ENCODE measurements around the gene DAB2IP.

The DAB2IP gene

DNA sequence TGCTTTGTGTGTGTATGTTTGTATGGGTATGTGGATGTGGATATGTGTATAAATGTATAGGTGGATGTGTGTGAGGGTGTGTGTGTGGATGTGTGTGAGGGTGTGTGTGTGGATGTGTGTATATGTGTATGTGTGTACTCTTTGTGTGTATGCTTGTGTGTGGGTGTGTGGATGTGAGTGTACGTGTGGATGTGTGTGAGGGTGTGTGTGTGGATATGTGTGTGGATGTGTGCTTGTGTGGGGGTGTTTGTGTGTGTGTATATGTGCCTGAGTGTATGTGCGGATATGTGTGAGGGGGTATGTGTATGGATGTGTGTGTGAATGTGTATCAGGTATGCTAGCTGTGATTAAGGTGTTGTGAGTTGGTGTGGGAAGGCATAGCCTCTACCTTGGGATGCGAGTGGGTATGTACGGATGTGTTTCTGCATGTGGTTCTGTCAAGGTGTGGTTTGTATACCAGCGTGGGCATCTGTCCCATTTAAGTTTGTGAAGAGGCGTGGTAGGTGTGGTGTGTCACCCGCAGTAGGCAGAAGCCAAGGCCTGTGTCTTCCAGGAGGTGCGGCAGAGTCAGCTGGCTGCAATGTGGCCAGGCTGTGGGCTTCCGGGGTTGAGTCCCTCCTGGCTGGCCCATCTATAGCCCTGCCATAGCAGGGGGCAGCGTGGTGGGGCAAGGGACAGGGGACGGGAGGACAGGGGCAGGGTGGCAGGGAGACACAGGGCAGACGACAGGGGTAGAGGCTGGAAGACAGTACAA lies 155.8 kb downstream of the DAB2IP start:
- in situ Hi-C loops (cut with HindIII; ENCODE audit: low sequenced_read_pairs): no loop called here

DNA sequence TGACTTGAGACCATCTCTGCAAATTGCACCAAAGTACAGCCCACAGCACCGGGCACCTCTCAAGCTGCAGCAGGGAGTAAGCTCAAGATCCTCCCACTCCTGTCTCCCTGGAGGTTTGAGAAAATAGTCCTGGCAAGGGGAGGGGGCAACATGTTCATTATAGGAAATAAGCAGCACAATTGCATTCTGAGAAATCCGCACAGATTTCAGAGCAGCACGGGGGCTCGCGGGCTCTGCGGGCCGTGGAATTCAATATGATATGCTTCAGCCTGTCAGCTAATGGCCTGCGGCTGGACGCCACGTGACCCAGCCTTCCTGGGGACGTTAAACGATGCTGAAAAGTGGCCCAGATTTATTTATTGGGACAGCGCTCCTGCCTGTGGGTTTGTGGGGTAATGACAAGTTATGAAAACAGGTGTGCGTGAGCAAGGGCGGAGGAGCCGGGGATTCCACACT lies 156.4 kb downstream of the DAB2IP start:
- in situ Hi-C loops (cut with HindIII; ENCODE audit: low sequenced_read_pairs): no loop called here

GRCh38 chr9:121808781-121809180 lies 157.3 kb downstream of the DAB2IP start:
- in situ Hi-C loops (cut with HindIII; ENCODE audit: low sequenced_read_pairs): no loop called here

DNA sequence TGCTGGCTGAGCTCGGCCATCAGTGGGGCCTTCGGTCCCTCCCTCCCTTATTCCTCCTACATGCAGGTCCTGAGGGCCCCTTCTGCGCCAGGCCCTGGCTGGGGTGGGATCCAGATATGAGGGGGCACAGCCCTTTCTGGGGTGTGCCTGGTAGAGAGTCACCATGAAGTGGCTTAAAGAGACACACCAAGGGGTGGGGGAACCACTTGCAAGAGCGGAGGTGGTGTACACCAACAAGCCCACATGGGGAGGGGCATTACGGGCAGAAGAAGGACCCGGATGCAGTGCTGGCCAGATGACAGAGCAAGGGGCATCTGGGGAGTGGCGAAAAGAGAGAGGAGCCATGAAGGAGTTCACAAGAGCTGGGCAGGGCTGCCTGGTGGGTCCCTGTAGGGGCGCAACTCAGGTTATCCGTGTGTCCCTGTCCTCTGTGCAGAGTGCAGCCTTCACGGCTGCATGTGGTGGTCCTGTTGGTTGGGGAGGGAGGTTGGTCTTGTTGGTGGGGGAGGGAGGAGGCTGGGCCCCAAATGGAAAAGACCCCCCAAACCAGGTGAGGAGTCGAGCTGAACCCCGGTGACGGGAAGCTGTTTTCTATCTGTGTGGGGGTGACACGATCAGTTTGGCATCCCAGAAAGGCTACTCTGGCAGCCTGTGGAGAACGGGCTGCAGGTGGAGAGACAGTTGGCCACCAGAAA lies 158.1 kb downstream of the DAB2IP start:
- in situ Hi-C loops (cut with HindIII; ENCODE audit: low sequenced_read_pairs): no loop called here

GRCh38 chr9:121810489-121810888 lies 159.1 kb downstream of the DAB2IP start:
- in situ Hi-C loops (cut with HindIII; ENCODE audit: low sequenced_read_pairs): no loop called here

GRCh38 chr9:121811140-121811539 lies 159.7 kb downstream of the DAB2IP start:
- in situ Hi-C loops (cut with HindIII; ENCODE audit: low sequenced_read_pairs): no loop called here

- in situ Hi-C loops (cut with HindIII; ENCODE audit: low sequenced_read_pairs): no loop called here
These were observed 160.3 kb downstream of the DAB2IP start for GRCh38 chr9:121811751-121812150.

DNA sequence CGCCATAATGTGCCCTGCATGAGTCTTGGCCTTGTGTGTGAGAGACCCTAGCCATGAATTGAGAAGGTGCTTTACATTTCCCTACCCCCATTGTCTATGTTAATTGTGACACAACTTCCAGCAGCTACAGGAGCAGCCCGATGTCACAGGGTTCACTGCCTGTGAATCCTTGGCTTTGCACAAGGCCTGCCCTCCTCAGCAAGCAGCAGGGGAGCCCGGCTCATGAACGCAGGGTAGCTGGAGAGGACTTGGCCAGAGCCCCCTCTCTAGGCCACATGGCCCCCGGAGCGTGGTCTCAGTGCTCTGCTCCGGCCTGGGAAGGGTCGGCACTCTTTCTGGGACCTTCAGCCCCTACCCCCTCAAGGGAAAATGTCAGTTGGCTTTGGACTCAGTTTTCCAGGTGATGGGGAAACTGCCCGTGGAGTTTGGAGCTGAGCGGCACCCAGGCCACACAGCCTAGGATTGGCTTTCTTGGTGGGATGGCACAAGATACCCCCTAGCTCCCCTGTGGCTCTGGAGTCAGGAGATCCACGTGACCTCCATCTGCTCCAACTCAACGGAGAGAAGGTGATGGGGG lies 160.8 kb downstream of the DAB2IP start:
- in situ Hi-C loops (cut with HindIII; ENCODE audit: low sequenced_read_pairs): no loop called here

GRCh38 chr9:121813519-121814210 lies 162.2 kb downstream of the DAB2IP start:
- in situ Hi-C loops (cut with HindIII; ENCODE audit: low sequenced_read_pairs): no loop called here

DNA sequence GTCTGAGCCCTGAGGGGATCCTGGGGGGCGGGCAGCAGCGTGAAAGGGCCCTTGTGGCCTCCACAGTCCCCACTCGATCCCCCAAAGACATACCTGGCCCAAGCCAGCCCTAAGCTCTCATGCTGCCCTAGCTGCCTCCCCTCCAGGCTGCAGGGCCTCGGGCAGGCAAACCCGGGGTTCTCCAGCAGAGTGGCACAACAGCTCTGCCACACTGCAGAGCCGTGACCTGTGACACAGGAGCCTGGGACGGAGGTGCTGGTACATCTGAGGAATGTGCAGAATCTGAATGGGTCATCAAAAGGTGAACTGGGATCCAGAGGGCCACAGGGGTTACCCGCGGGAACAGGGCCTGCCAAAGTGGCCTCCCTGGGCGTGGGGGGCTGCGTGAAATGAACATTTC lies 163.2 kb downstream of the DAB2IP start:
- in situ Hi-C loops (cut with HindIII; ENCODE audit: low sequenced_read_pairs): no loop called here

- in situ Hi-C loops (cut with HindIII; ENCODE audit: low sequenced_read_pairs): no loop called here
These were observed 163.7 kb downstream of the DAB2IP start for GRCh38 chr9:121815084-121815483.

GRCh38 chr9:121815546-121816448 lies 164.4 kb downstream of the DAB2IP start:
- in situ Hi-C loops (cut with HindIII; ENCODE audit: low sequenced_read_pairs): no loop called here

DNA sequence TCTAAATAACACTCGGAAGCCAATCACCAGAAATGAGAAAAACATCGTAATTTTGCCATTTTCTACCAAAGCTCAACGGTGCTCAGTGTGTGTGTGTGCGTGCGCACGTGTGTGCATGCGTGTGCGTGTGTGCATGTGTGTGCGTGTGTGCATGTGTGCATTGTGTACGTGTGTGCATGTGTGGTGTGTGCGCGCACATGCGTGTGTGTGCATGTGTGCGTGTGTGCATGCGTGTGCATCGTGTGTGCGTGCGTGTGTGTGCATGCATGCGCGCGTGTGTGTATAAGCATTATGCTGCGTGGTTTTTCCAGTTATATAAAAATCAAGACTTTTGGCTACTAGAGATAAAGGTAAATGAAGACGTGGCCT lies 165.0 kb downstream of the DAB2IP start:
- in situ Hi-C loops (cut with HindIII; ENCODE audit: low sequenced_read_pairs): no loop called here

- in situ Hi-C loops (cut with HindIII; ENCODE audit: low sequenced_read_pairs): no loop called here
These were observed 165.5 kb downstream of the DAB2IP start for GRCh38 chr9:121816845-121817450.

DNA sequence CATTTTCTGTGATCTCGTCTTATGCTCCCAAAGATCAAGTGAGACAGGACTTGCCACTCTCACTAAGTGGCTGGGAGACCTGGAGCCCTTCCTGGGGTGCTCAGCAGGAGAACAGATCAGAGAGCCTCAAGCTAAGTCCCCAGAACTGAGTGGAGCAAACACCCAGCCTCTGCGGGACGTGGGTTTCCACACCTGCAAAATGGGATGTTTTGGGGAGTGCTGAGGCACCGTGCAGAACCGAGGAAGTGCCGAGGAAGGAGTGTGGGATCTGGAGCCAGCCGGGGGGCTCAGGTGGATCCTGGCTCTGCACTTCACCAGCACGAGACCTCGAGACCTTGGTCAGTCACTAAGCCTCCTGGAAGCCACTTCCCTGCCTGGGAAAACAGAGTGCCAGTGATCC lies 166.0 kb downstream of the DAB2IP start:
- in situ Hi-C loops (cut with HindIII; ENCODE audit: low sequenced_read_pairs): no loop called here

- in situ Hi-C loops (cut with HindIII; ENCODE audit: low sequenced_read_pairs): no loop called here
These were observed 166.7 kb downstream of the DAB2IP start for GRCh38 chr9:121818016-121818661.

DNA sequence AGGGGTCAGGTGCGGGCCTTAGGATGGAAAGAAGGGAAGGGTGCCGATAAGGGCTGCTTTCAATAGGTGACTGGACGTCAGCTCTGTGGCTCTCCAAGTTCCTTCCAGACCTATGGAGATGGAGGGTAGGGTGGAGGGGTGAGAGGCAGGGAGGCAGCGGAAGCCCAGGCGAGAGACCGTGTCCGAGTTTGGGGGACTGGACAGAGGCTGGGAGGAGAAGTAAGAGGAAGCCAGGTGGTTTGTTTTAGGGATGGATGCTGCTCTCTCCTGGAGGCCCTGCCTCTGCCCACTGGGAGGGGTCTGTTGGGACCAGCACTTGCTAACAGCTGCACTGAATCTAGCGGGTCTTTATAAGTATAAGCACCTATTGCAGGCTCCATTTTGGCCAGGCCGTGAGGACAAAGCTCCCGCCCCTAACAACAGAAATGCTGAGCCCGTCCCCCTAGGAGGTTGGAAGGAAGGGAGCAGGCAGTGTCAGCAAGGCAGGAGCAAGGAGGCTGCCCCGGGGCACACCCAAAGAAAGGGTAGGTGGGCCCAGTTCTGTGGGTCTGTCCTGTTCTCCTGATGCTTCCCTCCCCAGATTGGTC lies 167.5 kb downstream of the DAB2IP start:
- in situ Hi-C loops (cut with HindIII; ENCODE audit: low sequenced_read_pairs): no loop called here

DNA sequence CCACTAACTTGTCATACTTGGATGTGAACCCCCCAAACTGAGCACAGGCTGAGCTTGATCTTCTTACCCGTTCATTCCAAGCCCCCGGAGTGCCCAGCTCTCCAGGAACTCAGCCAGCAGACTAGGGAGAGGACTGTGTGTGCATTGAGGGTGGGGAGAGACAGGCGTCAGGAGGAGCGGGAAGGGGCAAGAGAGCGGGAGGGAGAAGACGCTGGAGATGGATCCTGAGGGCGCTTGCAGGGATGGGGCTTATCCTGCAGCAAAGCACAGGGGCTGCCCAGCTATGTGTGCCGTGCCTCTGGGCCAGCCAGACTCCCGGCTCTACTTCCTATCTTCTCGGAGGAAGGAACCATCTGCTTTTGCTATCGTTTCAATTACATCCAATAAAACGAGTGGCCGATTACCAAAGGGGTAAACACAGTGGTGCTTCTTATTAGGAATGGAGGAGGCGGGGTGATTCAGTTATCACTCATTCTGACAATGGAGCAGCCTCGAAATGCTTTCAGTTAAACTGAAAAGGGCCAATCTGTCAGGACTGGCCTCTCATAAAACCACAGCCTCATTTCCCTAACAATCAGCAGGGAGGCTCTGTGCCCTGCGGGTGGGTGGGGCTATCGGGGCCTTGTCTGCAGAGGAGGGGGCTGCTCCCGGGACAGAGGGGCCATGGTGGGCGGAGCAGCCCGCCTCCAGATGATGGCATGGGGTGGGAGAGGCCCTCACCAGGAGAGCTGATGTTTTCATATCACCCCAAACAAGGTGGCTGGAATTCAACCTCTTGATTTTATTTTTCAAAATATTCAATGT lies 168.2 kb downstream of the DAB2IP start:
- in situ Hi-C loops (cut with HindIII; ENCODE audit: low sequenced_read_pairs): no loop called here

All from DLD1 (cell line).